HG02610 (cell line): ENCODE results near the gene ARMC2.
"Not testable (repeated sequence)": the region's sequence is repeated elsewhere in the genome, so short reads cannot be mapped to it uniquely, and the experiment has no call there.

Experiments
- ATAC-seq: cut with Tn5 transposase; IDR thresholded peaks from one replicate; pipeline ENCODE4 v1.9.1; 2021; ENCODE audit warnings: mild to moderate bottlenecking, moderate library complexity; ENCODE audit not compliant: unreplicated experiment

The ARMC2 gene

GRCh38 chr6:108831104-108831503 is 17.1 kb upstream of the ARMC2 start:
- no peak for ATAC-seq

DNA sequence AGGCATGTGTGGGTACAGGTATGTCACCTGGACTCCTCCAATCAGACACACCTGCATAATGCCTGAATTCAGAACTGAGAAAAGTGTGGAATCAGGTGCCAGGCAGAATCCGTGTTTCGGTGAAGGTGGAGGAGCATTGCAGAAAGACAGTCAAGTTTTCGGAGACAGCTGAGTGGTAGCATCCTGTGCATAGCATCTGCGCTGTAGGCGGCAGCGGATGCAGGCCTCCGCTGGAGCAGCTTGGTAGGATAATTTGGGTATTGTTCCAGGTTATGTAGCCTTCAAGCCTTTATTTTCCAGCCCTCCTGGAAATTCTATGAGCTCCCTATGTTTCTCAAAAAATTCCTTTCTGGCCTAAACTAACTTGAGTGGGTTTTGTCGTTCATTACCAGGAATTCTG is 15.5 kb upstream of the ARMC2 start:
- ATAC-seq = no peak

GRCh38 chr6:108835218-108835850 is 12.9 kb upstream of the ARMC2 start:
- no peak for ATAC-seq

DNA sequence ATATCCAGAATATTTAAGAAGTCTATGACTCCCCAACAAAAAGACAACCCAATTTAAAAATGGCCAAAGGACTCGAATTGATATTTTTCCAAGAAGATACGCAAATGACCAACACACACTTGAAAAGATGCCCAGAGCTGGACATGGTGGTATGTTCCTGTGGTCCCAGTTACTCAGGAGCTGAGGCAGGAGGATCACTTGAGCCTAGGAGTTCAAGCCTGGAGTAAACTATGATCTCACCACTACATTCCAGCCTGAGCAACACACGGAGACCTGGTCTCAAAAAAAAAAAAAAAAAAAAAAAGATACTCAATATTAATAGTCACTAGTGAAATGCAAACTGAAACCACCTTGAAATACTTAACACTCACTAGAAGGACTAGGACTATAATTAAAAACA is 12.2 kb upstream of the ARMC2 start:
- ATAC-seq = no peak

DNA sequence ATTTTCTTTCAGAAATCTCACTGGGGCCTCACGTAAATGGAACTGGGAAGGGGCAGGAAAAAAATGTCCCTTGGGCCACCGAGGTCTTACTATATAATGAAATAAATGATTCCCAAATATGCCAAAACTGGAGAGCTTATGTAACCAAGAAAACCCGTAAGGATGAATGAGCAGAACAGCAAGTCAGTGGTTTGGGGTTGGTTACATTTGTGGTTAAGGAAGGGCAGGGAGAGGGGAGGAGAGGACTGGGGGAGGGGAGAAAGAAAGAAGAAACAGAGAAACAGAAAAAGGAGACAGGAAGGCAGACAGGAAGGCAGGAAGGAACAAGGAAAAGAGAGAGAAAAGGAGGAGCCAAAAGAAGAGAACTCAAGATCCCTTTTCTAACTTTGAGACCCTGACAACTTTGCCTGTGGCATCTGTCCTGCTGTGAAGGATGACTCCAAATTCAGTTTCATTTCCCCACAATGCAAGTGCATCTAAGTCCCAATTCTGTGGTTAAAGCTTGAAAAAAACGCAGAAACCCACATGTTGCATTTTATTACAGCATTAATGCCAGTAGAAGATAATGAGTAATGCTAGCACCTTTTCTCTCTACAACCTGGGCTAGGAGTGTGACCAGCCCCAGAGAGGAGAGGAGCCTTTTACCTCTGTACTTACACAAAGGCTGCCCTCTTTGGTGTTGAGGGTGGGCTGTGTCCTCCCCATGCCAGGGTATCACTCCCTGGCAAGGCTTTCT is 10.8 kb upstream of the ARMC2 start:
- no peak for ATAC-seq

DNA sequence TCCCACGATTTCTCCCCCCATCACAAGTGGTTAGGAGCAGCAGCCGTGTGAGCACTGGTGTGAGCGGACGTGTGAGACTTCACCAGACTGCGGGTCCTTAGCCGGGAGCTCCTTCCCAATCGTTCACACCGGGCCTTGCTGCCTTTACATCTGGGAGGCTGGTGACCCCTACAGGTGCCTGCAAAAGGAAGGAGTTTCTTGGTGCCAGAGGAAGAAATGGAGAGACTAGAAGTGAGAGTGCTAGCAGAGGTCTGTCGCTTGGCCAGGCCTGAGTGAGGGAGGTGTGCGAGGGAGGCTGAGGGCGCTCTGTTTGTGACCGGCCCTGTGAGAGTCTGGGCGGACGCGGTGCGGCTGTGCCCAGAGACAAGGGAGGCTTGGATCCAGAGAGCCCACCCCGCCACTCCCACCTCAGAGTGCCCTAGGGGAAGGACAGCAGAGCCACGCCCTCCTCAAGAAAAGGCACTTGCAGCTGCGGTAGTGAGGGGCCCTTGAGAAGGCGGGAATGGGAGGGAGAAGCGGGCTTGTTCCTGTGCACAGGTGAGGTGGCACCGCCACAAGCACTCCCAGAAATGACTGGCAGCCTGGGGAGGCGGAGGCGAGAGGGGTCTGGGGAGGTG is 10.0 kb upstream of the ARMC2 start:
- ATAC-seq = no peak

GRCh38 chr6:108839083-108839642 is 9.1 kb upstream of the ARMC2 start:
- no peak for ATAC-seq

DNA sequence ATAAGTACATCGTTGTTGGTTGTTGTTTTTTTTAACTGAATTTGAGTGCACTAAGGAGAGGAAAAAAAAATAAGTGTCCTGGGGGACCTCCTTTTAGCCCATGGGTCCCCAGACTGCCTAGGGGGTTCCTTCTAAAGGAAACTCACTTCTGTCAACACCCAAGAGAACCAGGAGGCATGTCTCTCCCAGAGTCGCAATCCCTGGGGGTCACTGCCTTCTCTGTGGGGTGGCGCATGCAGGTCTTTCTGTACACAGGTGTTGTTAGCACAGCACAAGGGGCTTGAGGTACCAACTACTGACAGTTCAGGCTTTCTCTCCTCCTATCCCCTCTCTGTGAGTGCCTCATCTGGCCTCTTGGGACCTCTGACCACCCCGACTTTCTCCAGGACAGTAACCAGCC is 7.3 kb upstream of the ARMC2 start:
- no peak for ATAC-seq

- ATAC-seq = no peak
Observed at GRCh38 chr6:108841377-108841855, 6.8 kb upstream of the ARMC2 start.

DNA sequence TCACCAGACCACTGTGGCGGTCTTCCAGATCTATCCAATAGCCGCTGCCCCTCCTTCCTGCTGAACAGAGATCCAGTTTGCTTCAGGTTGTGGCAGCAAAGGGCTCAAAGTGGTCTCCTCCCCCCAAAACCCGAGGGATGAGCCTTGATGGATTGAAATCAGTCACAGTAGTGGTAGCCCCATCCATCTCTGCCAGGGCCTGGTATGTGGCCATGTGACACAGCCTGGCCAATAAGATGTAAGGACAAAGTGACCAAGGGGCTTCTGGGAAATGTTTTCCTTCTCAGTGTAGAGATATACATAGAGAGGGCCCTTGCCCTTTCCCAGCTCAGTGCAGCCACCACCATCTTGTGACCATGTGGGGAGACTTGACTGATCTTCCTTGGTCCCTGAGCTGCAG is 4.1 kb upstream of the ARMC2 start:
- ATAC-seq = no peak

DNA sequence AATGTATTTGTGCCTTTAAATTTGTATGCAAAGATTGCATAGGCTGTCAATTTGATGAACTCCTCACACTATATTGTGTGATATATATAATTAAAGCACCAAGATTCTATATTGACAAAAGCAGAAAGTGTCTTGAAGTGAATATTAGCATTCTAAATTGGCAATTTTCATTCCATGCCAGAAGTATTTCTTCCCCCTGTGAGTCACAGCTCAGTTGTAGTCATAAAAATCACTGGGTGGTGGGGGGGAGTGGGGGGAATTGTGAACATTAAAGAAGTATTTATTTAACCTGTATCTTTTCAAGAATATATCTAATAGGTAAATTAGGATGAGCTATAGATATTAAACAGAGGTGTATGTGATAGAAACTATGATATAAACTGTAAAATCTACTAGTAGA is 3.1 kb upstream of the ARMC2 start:
- ATAC-seq = no peak

DNA sequence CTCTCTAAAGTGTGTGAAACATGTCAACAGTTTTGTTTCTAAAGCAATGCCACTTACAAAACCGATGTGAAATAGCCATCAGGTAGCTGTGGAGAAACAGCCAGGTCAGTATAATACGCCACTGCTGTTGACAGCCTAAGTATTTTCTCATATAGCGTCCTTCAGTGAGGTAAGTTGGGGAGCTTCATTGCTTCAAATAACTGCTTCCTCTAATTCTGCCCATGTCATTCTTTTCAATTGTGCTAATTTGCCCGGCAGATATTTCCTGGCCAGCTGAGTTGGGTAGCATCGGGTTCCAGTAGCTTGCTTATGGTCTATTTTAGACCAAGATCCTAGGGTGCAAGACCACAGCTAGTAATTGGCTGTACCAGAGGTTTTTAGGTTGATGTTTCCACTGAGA is 2.1 kb upstream of the ARMC2 start:
- no peak for ATAC-seq

GRCh38 chr6:108846628-108847027 is 1.6 kb upstream of the ARMC2 start:
- ATAC-seq = no peak

- ATAC-seq = no peak
Observed at GRCh38 chr6:108847738-108848115, 495 bp upstream of the ARMC2 start.

DNA sequence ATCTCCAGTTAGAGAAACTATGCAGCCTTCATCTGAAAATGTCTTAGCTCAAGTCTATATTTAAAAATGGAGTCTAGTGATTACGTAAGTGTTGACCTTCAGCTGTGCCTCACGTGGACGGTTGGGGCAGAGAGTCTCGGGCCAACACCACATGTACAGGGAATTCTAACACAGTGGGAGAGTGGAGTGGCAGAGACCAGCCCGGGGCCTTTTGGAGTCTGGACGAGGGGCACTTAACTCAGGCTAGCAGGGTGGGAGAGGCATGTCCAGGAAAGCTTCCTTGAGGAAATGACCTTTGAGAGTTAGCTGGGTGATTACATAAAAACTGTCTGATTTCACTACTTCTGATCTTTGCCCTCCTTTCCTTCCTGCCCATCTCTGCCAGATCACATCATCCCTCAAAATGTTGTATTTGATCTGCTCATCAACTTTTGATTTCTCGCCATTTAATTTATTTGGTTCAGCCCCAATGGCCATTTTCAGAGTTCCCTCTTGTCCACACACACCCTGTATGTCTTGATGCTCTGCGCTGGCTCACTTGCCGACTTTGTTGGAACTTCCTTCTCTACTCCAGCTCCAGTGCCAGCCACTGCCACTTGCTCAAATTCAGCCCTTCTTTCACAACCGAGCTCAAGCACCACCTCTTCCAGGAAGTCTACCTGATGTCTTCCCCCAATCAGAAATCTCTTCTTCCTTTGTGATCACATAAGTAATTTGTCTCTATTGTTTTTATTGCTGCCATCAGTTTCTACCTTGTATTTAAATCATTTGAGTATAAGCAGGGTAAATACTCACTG is 2.6 kb downstream of the ARMC2 start:
- no peak for ATAC-seq

DNA sequence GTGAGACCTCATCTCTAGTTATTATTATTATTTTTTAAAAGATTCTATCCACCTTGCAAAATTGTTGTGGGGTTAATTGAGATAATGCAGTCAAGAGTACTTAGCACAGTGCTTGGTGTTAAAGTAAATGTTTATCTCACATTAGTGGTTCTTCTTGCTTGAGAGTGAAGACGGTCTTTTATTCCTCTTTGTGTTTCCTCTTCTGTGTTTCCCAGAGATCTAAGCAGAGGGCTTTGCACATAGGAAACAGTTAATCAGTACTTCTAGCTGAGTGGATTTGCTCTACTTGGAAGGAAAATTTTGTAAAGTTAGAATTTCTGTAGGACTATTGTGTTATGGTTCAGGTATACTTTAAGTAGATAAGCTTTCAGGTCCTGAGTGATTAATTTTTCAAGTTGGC is 3.5 kb downstream of the ARMC2 start:
- no peak for ATAC-seq

- ATAC-seq = no peak
Observed at GRCh38 chr6:108853077-108853476, 4.9 kb downstream of the ARMC2 start.

GRCh38 chr6:108862479-108863191 is 14.4 kb downstream of the ARMC2 start:
- no peak for ATAC-seq

DNA sequence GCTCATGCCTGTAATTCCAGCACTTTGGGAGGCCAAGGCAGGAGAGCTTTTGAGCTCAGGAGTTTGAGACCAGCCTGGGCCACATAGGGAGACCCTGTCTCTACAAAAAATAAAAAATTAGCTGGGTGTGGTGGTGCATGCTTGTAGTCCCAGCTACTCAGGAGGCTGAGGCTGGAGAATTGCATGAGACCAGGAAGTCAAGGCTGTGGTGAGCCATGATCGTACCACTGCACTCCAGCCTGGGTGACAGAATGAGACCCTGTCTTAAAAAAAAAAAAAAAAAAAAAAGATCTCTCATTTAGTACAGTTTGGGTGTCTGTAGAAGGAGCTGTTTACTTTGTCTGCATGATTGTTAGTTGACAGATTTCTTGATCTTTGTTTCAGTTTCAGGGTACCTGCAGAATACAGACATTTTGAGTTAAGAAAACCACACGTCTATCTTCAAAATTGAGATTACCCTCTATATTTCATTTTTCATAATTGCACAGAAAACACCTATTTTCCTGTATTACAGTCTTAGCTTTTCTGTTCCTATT is 17.6 kb downstream of the ARMC2 start:
- not testable (repeated sequence) for ATAC-seq

DNA sequence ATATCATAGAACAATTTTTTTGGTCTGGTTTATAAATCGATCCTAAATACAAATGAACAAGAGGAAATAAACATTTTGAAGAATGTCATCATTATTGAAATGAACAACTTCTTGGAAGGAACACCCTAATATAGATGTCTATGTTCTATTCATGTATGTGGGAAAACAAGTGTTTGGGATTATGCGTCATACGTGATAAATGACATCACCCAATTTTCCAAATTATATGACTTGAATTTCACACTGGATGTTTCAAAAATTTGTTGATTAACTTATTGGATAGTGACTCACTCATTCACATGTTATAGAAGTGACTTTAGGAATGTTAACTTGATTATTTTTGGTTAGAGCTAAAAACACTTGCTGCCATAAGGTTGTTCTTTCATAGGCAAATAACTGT is 18.6 kb downstream of the ARMC2 start:
- ATAC-seq = no peak
